ENCODE data around the gene ATP2C1. TPM values are rescaled to one million over a fixed set of nuclear protein-coding genes. Genes with fewer than 3 reads are reported as not detected.

ATP2C1 gene
- total and polyA plus RNA-seq, 2 of the 13 experiments (the other 11 are each of a cell fraction or from before 2014, with no cell fraction given): 32.4 to 37.6 TPM

DNA sequence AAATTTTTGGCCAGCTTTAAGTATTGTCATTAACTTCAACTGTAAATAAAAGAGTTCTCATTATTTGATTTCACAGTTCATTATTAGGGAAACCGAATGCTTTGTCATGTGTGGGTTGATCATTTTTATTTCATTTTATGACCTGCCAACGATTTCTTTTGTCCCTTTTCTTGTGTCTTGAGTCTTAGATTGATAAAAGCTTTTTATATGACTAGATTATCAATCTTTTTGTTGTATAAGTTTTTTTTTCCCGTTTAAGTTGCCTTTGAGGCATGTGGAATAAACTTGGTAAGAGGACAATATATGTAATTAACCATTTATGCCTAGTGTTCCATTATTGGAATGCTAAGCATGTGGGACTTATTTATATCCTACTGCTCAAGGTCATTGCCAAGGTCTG lies 62.8 kb downstream of the ATP2C1 start:
- Histone ChIP-seq H3K27me3 (ENCODE audit: control insufficient read depth in 1 of 2, insufficient read depth in 2 of 2, low read length in 2 of 2) (no peaks in the 10 kb centered on the region), H3K9ac (ENCODE audit: insufficient read depth, low read depth, low read length) (no peak overlapping the region), H3K9me3 (ENCODE audit: low read length) (no peaks in the 10 kb centered on the region), H3K36me3 (replicated peaks in 1 of 2; ENCODE audit: control insufficient read depth in 1 of 2, insufficient read depth in 2 of 2, low read length in 2 of 2) (peaks cover 6 to 13% of the 10 kb centered on the region in 2 experiments; a peak in 4 of 5 replicates), H3K4me2 (ENCODE audit: low read depth, low read length) (no peak overlapping the region), H3K4me1 (ENCODE audit: insufficient read depth, low read length) (no peaks in the 10 kb centered on the region), H4K20me1 (ENCODE audit: insufficient read depth, low read length) (no peaks in the 10 kb centered on the region), H2AFZ (ENCODE audit: low read length) (no peak overlapping the region), H3K4me3 (replicated peaks in 1 of 3; ENCODE audit: insufficient read depth in 1 of 3, low read depth in 2 of 3, low read length in 3 of 3) (no peak overlapping the region), H3K79me2 (ENCODE audit: insufficient read depth, low read length) (no peaks in the 10 kb centered on the region), H3K27ac (ENCODE audit: extremely low read length, insufficient read depth, low read length) (no peak overlapping the region)
- 94% methylated on average over 3 of the region's 3 CpGs for WGBS (ENCODE audit: low lambda C conversion rate)
- BruUV-seq (replicated peaks): no TSS peak
- DNase-seq (ENCODE audit: low spot score) (no peak), FAIRE-seq (no peak), ATAC-seq (no peak)
- ChIA-PET CTCF (ENCODE audit: low intra/inter-chr PET ratio, low total read pairs) (no interaction called here), POLR2A (no interaction called here)
- in situ Hi-C loops (cut with HindIII; ENCODE audit: extremely low pct_ligation_motif_present, low pct_unique_long_range_greater_than_20kb): no loop called here
- no peak for TF ChIP-seq SMAD1 (CRISPR knock-in tag; IDR thresholded peaks at IDR 0.05; ENCODE audit: borderline replicate concordance, low read depth)
- no peak for TF ChIP-seq BRD4 (CRISPR knock-in tag; IDR thresholded peaks at IDR 0.05)
- TF ChIP-seq DPF2 (CRISPR knock-in tag; IDR thresholded peaks at IDR 0.05; ENCODE audit: borderline replicate concordance, low read depth): no peak
- TF ChIP-seq PLRG1 (conservative IDR thresholded peaks at IDR 0.05): no peak
- TF ChIP-seq HMG20B (CRISPR knock-in tag; conservative IDR thresholded peaks at IDR 0.05): no peak
- no peak for TF ChIP-seq KAT2B (IDR thresholded peaks at IDR 0.05; ENCODE audit: borderline replicate concordance, low read depth, low read length)
- no peak for TF ChIP-seq ZFP82 (CRISPR knock-in tag; IDR thresholded peaks at IDR 0.05; ENCODE audit: borderline replicate concordance)
- TF ChIP-seq SRY (CRISPR knock-in tag; IDR thresholded peaks at IDR 0.05): no peak
- no peak for TF ChIP-seq ZFP36 (IDR thresholded peaks at IDR 0.05; ENCODE audit: borderline replicate concordance, low read depth, low read length, partially characterized antibody)
- no peak for TF ChIP-seq ZBTB39 (CRISPR knock-in tag; IDR thresholded peaks at IDR 0.05)
- TF ChIP-seq, protein P1, sequence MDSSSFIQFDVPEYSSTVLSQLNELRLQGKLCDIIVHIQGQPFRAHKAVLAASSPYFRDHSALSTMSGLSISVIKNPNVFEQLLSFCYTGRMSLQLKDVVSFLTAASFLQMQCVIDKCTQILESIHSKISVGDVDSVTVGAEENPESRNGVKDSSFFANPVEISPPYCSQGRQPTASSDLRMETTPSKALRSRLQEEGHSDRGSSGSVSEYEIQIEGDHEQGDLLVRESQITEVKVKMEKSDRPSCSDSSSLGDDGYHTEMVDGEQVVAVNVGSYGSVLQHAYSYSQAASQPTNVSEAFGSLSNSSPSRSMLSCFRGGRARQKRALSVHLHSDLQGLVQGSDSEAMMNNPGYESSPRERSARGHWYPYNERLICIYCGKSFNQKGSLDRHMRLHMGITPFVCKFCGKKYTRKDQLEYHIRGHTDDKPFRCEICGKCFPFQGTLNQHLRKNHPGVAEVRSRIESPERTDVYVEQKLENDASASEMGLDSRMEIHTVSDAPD (CRISPR knock-in tag; IDR thresholded peaks at IDR 0.05): no peak
- TF ChIP-seq, protein P2, sequence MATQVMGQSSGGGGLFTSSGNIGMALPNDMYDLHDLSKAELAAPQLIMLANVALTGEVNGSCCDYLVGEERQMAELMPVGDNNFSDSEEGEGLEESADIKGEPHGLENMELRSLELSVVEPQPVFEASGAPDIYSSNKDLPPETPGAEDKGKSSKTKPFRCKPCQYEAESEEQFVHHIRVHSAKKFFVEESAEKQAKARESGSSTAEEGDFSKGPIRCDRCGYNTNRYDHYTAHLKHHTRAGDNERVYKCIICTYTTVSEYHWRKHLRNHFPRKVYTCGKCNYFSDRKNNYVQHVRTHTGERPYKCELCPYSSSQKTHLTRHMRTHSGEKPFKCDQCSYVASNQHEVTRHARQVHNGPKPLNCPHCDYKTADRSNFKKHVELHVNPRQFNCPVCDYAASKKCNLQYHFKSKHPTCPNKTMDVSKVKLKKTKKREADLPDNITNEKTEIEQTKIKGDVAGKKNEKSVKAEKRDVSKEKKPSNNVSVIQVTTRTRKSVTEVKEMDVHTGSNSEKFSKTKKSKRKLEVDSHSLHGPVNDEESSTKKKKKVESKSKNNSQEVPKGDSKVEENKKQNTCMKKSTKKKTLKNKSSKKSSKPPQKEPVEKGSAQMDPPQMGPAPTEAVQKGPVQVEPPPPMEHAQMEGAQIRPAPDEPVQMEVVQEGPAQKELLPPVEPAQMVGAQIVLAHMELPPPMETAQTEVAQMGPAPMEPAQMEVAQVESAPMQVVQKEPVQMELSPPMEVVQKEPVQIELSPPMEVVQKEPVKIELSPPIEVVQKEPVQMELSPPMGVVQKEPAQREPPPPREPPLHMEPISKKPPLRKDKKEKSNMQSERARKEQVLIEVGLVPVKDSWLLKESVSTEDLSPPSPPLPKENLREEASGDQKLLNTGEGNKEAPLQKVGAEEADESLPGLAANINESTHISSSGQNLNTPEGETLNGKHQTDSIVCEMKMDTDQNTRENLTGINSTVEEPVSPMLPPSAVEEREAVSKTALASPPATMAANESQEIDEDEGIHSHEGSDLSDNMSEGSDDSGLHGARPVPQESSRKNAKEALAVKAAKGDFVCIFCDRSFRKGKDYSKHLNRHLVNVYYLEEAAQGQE (IDR thresholded peaks at IDR 0.05; ENCODE audit: borderline replicate concordance in 1 of 2, low read depth in 1 of 2, low read length in 2 of 2): no peak
- no peak for TF ChIP-seq ELF3 (CRISPR knock-in tag; IDR thresholded peaks at IDR 0.05)
- TF ChIP-seq MTA3 (CRISPR knock-in tag; IDR thresholded peaks at IDR 0.05): no peak
- intact Hi-C loops (cut with micrococcal nuclease; ENCODE audit: unreplicated experiment): no loop called here

Data from HepG2 (cell line).